ENCODE measurements around the gene RGSL1.

RGSL1 gene

GRCh38 chr1:182575540-182576149 lies 125.7 kb downstream of the RGSL1 start:
- Histone ChIP-seq H2AFZ (ENCODE audit: low read depth, low read length) (no peak overlapping the region), H3K27ac (ENCODE audit: low read length) (no peak overlapping the region), H3K27me3 (ENCODE audit: insufficient read depth, low read length, poor library complexity) (no peaks in the 10 kb centered on the region), H3K9ac (ENCODE audit: low read depth, low read length) (no peak overlapping the region), H3K4me1 (ENCODE audit: insufficient read depth, low read length) (no peaks in the 10 kb centered on the region), H3K79me2 (ENCODE audit: insufficient read depth, low read length) (no peaks in the 10 kb centered on the region), H3K36me3 (ENCODE audit: insufficient read depth, low read length) (peaks cover 33% of the 10 kb centered on the region), H3K9me3 (ENCODE audit: insufficient read depth, low read length, severe bottlenecking) (no peaks in the 10 kb centered on the region), H4K20me1 (ENCODE audit: insufficient read depth, low read length) (no peaks in the 10 kb centered on the region), H3K4me2 (ENCODE audit: insufficient read depth, low read length) (no peak overlapping the region), H3K4me3 (ENCODE audit: low read depth in 1 of 2, low read length in 2 of 2) (no peak overlapping the region)
- DNase-seq (no peak), ATAC-seq (ENCODE audit: insufficient read depth, low read depth) (no peak)
- TF ChIP-seq EZH2 (IDR thresholded peaks at IDR 0.05; ENCODE audit: borderline replicate concordance, low read depth, low read length, severe bottlenecking) = no peak
- TF ChIP-seq CTCF (IDR thresholded peaks at IDR 0.05; ENCODE audit: borderline replicate concordance, extremely low read depth, low read length, poor library complexity, severe bottlenecking) = no peak

- TF ChIP-seq CTCF (IDR thresholded peaks at IDR 0.05; ENCODE audit: borderline replicate concordance, extremely low read depth, low read length, poor library complexity, severe bottlenecking) (no peak), EZH2 (IDR thresholded peaks at IDR 0.05; ENCODE audit: borderline replicate concordance, low read depth, low read length, severe bottlenecking) (no peak)
- DNase-seq = no peak
These were observed 130.8 kb downstream of the RGSL1 start for GRCh38 chr1:182580736-182581135.

DNA sequence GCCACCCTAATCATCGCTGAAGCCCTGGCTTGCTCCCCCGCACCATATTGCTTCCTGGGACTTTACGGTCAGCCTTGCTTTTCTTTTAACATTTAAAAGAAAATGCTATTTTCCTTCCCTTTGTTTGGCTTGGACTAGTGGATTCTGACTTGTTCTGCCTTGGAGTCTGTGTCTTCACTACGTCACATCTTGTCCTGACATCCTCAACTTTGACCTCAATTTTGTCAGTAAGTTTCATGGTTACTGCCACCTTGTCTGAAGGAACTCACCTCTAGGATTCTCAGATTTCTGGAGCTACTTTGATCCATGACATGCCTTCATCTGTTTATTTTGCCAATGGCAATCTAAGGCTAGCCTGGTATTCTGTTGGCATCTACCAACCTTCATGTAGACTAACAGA lies 134.8 kb downstream of the RGSL1 start:
- ATAC-seq (ENCODE audit: insufficient read depth, low read depth) = no peak
- Histone ChIP-seq H3K36me3 (ENCODE audit: insufficient read depth, low read length) (peaks cover 21% of the 10 kb centered on the region), H3K79me2 (ENCODE audit: insufficient read depth, low read length) (no peaks in the 10 kb centered on the region; the same call in 1 of the 2 replicates), H3K4me2 (ENCODE audit: insufficient read depth, low read length) (0 out of 2 replicates have a peak overlapping the region, but pooled peaks have one; percentile 12), H4K20me1 (ENCODE audit: insufficient read depth, low read length) (no peaks in the 10 kb centered on the region), H3K4me3 (ENCODE audit: low read depth in 1 of 2, low read length in 2 of 2) (no peak overlapping the region), H3K27ac (ENCODE audit: low read length) (no peak overlapping the region), H3K4me1 (ENCODE audit: insufficient read depth, low read length) (peaks cover 23% of the 10 kb centered on the region), H3K27me3 (ENCODE audit: insufficient read depth, low read length, poor library complexity) (no peaks in the 10 kb centered on the region), H3K9ac (ENCODE audit: low read depth, low read length) (no peak overlapping the region), H3K9me3 (ENCODE audit: insufficient read depth, low read length, severe bottlenecking) (no peaks in the 10 kb centered on the region), H2AFZ (ENCODE audit: low read depth, low read length) (no peak overlapping the region)
- DNase-seq = no peak
- TF ChIP-seq EZH2 (IDR thresholded peaks at IDR 0.05; ENCODE audit: borderline replicate concordance, low read depth, low read length, severe bottlenecking) = no peak
- no peak for TF ChIP-seq CTCF (IDR thresholded peaks at IDR 0.05; ENCODE audit: borderline replicate concordance, extremely low read depth, low read length, poor library complexity, severe bottlenecking)

More at GRCh38 chr1:182580736-182581135, 130.8 kb downstream of the RGSL1 start:
- H2AFZ ChIP-seq (ENCODE audit: low read depth, low read length) = no peak overlapping the region
- H3K27ac ChIP-seq (ENCODE audit: low read length) = no peak overlapping the region
- H3K36me3 ChIP-seq (ENCODE audit: insufficient read depth, low read length) = peaks cover 33% of the 10 kb centered on the region
- H3K4me1 ChIP-seq (ENCODE audit: insufficient read depth, low read length) = peaks cover 6% of the 10 kb centered on the region
- H3K4me2 ChIP-seq (ENCODE audit: insufficient read depth, low read length) = no peak overlapping the region
- H3K9ac ChIP-seq (ENCODE audit: low read depth, low read length) = no peak overlapping the region
- ATAC-seq (ENCODE audit: insufficient read depth, low read depth) = no peak
- H4K20me1 ChIP-seq (ENCODE audit: insufficient read depth, low read length) = no peaks in the 10 kb centered on the region
- H3K4me3 ChIP-seq (ENCODE audit: low read depth in 1 of 2, low read length in 2 of 2) = no peak overlapping the region
- no peaks in the 10 kb centered on the region for H3K27me3 ChIP-seq (ENCODE audit: insufficient read depth, low read length, poor library complexity)
- no peaks in the 10 kb centered on the region for H3K9me3 ChIP-seq (ENCODE audit: insufficient read depth, low read length, severe bottlenecking)
- H3K79me2 ChIP-seq (ENCODE audit: insufficient read depth, low read length) = no peaks in the 10 kb centered on the region

All from DND-41 (cell line).